Body of pancreas (tissue), 4 donors: Measurements from ENCODE around the gene RNF31.
"Not testable (repeated sequence)": the region's sequence is repeated elsewhere in the genome, so short reads cannot be mapped to it uniquely, and the experiment has no call there.

Experiments
- CTCF ChIP-seq, 7 experiments: fragments of 450-650 bp in 4 of 7; fragments of 200-600 bp in 3 of 7; sonication (generic) in 3 of 7; IDR thresholded peaks; one replicate each; pipeline ENCODE4 v1.5.1; 2016 to 2019; ENCODE audit warnings: antibody characterized with exemption in 7 of 7
- POLR2A ChIP-seq, 3 donors: fragments of 450-650 bp; IDR thresholded peaks; one replicate each; pipeline ENCODE4 v1.6.1; 2016; ENCODE audit warnings: antibody characterized with exemption in 3 of 3, mild to moderate bottlenecking in 2 of 3

- not testable (repeated sequence) for TF ChIP-seq CTCF, POLR2A (IDR thresholded peaks at IDR 0.05)
These were observed 41.6 kb upstream of the RNF31 start for GRCh38 chr14:24105609-24106239.
